ENCODE measurements around the gene CHST5. TPM values are rescaled to one million over a fixed set of nuclear protein-coding genes. Genes with fewer than 3 reads are reported as not detected.

CHST5 gene
- total RNA-seq, 3 donors from 2014 or later (not counting 1 experiment from before 2014, with no cell fraction given): not detected

DNA sequence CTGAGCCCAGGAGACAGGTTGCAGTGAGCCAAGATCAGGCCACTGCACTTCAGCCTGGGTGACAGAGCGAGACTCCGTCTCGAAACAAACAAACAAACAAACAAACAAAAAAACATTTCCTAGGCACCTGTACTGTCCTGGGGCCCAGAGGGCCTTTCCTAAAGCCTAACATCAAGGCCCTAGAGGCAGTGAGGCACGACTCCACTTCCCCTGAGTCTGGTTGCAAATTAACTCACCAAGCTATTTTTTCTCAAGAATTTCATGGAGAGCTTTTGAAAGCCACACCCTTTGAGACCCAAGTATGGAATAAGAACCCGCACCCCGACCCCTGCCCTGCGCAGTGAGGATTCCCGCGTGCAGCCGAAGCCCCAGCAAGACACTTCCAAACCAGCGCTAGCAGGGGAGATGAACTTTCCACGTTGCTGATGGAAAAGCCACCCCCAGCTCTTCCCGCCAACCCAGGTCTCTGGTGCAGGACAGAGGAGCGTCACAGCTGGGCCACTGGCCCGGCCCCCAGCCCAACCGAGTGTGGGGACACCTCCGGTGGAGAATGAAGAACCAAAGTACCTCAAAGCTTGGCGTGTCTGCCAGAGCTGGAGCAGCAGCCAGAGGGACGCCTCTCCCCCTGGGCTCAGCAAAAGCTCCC lies 1.2 kb downstream of the CHST5 start:
- intact Hi-C loops (cut with micrococcal nuclease): no loop called here
- Histone ChIP-seq H3K36me3 (ENCODE audit: control insufficient read depth, insufficient read depth, low read length) (no peaks in the 10 kb centered on the region), H3K4me3 (ENCODE audit: low read length) (no peak overlapping the region), H3K4me1 (ENCODE audit: control insufficient read depth, insufficient read depth, low read length) (no peaks in the 10 kb centered on the region), H3K27ac (ENCODE audit: low read length) (no peak overlapping the region), H3K27me3 (ENCODE audit: control insufficient read depth, insufficient read depth, low read length) (no peaks in the 10 kb centered on the region), H3K9me3 (ENCODE audit: control insufficient read depth, insufficient read depth, low read length) (no peaks in the 10 kb centered on the region)
- no peak for DNase-seq
- Mint-ChIP-seq H3K27ac (no peak overlapping the region), H3K27me3 (ENCODE audit: low read depth in 2 of 2) (no peaks in the 10 kb centered on the region), H3K36me3 (no peaks in the 10 kb centered on the region), H3K4me1 (no peaks in the 10 kb centered on the region), H3K9me3 (no peaks in the 10 kb centered on the region), H3K4me3 (no peak overlapping the region)
- 86% methylated on average over 19 of the region's 19 CpGs for WGBS (ENCODE audit: insufficient coverage)
- ATAC-seq: no peak
- TF ChIP-seq, protein P1, sequence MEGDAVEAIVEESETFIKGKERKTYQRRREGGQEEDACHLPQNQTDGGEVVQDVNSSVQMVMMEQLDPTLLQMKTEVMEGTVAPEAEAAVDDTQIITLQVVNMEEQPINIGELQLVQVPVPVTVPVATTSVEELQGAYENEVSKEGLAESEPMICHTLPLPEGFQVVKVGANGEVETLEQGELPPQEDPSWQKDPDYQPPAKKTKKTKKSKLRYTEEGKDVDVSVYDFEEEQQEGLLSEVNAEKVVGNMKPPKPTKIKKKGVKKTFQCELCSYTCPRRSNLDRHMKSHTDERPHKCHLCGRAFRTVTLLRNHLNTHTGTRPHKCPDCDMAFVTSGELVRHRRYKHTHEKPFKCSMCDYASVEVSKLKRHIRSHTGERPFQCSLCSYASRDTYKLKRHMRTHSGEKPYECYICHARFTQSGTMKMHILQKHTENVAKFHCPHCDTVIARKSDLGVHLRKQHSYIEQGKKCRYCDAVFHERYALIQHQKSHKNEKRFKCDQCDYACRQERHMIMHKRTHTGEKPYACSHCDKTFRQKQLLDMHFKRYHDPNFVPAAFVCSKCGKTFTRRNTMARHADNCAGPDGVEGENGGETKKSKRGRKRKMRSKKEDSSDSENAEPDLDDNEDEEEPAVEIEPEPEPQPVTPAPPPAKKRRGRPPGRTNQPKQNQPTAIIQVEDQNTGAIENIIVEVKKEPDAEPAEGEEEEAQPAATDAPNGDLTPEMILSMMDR (IDR thresholded peaks at IDR 0.05): no peak

DNA sequence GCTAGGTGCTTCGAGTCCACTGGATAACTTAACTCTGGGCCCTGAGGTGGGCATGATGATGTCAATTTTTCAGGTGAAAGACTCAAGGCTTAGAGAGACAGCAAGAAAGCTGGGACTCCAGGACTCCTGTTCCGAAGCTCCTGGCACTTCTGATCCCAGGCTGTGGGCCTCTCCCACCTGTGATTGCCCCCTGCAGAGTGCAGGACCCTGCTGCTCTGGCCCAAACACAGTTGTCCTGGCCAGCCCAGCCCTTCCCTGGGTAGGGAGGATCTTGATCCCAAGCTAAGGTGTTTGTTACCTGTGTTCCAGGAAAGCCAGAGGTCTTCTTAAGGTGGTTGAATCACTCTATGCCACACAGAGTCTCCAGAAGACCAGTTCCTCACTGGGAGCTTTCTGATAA lies 3.1 kb downstream of the CHST5 start:
- TF ChIP-seq, protein P1 (IDR thresholded peaks at IDR 0.05): no peak
- H3K4me1 ChIP-seq (ENCODE audit: control insufficient read depth, insufficient read depth, low read length): no peaks in the 10 kb centered on the region
- DNase-seq: no peak
- H3K9me3 ChIP-seq (ENCODE audit: control insufficient read depth, insufficient read depth, low read length): no peaks in the 10 kb centered on the region
- no peak overlapping the region for H3K4me3 ChIP-seq (ENCODE audit: low read length)
- Mint-ChIP-seq H3K36me3 (no peaks in the 10 kb centered on the region), H3K4me1 (no peaks in the 10 kb centered on the region), H3K4me3 (no peak overlapping the region), H3K9me3 (no peaks in the 10 kb centered on the region), H3K27me3 (ENCODE audit: low read depth in 2 of 2) (no peaks in the 10 kb centered on the region), H3K27ac (no peak overlapping the region)
- no peak overlapping the region for H3K27ac ChIP-seq (ENCODE audit: low read length)
- intact Hi-C loops (cut with micrococcal nuclease): no loop called here
- no peak for ATAC-seq
- H3K36me3 ChIP-seq (ENCODE audit: control insufficient read depth, insufficient read depth, low read length): no peaks in the 10 kb centered on the region
- H3K27me3 ChIP-seq (ENCODE audit: control insufficient read depth, insufficient read depth, low read length): no peaks in the 10 kb centered on the region
- 84% methylated on average over 2 of the region's 2 CpGs for WGBS (ENCODE audit: insufficient coverage)

DNA sequence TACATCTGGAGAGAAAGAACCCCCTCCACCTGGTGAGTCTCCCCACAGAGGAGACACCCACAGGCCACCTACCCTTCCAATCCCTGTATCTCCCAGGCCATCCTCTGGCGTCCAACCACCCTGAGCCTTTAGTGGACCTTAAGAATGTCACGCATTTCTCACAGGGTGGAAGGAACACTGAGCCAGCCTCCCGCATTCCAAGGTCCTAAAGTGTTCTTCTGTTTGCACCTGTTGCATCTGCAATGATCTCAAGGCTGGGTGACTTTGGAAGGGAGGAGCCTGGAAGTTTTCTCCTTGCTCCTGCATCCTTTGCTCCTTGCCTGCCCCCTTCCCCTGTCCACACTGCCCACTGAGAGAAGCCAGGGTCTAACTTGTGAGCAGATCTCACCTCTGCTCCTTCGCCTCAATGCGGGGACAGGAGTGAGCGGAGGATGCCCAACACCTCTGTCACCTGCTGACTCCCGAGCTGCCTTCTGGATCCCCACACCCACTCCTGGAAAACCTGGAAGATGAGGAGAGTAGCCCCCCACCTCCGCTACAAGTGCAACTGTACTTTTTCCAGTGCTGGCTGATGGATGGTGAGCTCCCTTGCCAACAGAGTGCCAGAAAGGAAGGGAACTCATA lies 3.7 kb downstream of the CHST5 start:
- Mint-ChIP-seq H3K27ac (no peak overlapping the region), H3K9me3 (no peaks in the 10 kb centered on the region), H3K27me3 (ENCODE audit: low read depth in 2 of 2) (no peaks in the 10 kb centered on the region), H3K4me1 (no peaks in the 10 kb centered on the region), H3K36me3 (no peaks in the 10 kb centered on the region), H3K4me3 (no peak overlapping the region)
- Histone ChIP-seq H3K36me3 (ENCODE audit: control insufficient read depth, insufficient read depth, low read length) (no peaks in the 10 kb centered on the region), H3K4me3 (ENCODE audit: low read length) (no peak overlapping the region), H3K9me3 (ENCODE audit: control insufficient read depth, insufficient read depth, low read length) (no peaks in the 10 kb centered on the region), H3K27ac (ENCODE audit: low read length) (no peak overlapping the region), H3K27me3 (ENCODE audit: control insufficient read depth, insufficient read depth, low read length) (no peaks in the 10 kb centered on the region), H3K4me1 (ENCODE audit: control insufficient read depth, insufficient read depth, low read length) (no peaks in the 10 kb centered on the region)
- intact Hi-C loops (cut with micrococcal nuclease): no loop called here
- 86% methylated on average over 7 of the region's 8 CpGs for WGBS (ENCODE audit: insufficient coverage)
- TF ChIP-seq, protein P1 (IDR thresholded peaks at IDR 0.05): no peak
- ATAC-seq (no peak), DNase-seq (no peak)

DNA sequence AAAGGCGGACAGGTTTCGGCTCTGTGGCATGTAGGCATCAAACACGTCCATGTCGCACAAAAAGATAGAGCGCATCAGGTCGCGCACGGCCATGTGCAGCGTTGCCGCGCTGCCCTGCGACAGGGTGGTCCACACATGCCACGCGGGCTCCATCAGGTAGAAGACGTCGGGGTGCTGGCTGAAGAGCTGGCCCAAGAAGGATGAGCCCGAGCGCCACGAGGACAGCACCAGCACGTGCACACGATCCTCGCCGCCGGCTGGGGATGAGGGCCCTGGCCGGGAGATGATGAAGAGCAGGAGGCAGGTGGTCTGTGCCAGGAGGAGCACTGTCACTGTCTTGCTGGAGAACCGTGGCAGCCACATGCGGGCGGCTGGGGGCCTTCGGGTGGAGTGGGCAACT lies 5.9 kb downstream of the CHST5 start:
- intact Hi-C loops (cut with micrococcal nuclease): no loop called here
- H3K4me3 ChIP-seq (ENCODE audit: low read length): no peak overlapping the region
- no peaks in the 10 kb centered on the region for H3K4me1 ChIP-seq (ENCODE audit: control insufficient read depth, insufficient read depth, low read length)
- Mint-ChIP-seq H3K27me3 (ENCODE audit: low read depth in 2 of 2) (no peaks in the 10 kb centered on the region), H3K4me3 (no peak overlapping the region), H3K4me1 (no peaks in the 10 kb centered on the region), H3K36me3 (no peaks in the 10 kb centered on the region), H3K9me3 (no peaks in the 10 kb centered on the region), H3K27ac (no peak overlapping the region)
- WGBS (ENCODE audit: insufficient coverage): 96% methylated on average over 29 of the region's 29 CpGs
- no peak for ATAC-seq
- TF ChIP-seq, protein P1 (IDR thresholded peaks at IDR 0.05): no peak
- H3K27ac ChIP-seq (ENCODE audit: low read length): no peak overlapping the region
- H3K27me3 ChIP-seq (ENCODE audit: control insufficient read depth, insufficient read depth, low read length): no peaks in the 10 kb centered on the region
- H3K9me3 ChIP-seq (ENCODE audit: control insufficient read depth, insufficient read depth, low read length): no peaks in the 10 kb centered on the region
- DNase-seq: no peak
- no peaks in the 10 kb centered on the region for H3K36me3 ChIP-seq (ENCODE audit: control insufficient read depth, insufficient read depth, low read length)
